Trophoblast cell (in vitro differentiated cells and primary cell): Measurements from ENCODE around the gene NTSR2.

Experiments used
- DNase-seq, 2 donors: peaks; one replicate each; pipeline ENCODE4 v3.0.0-alpha.2; 2016
- H2AFZ ChIP-seq: 2 replicates; pipeline ENCODE4 v1.6.1; 2013; ENCODE audit warnings: low read length, moderate library complexity, mild to moderate bottlenecking; ENCODE audit not compliant: insufficient read depth, poor library complexity
- H2AK5ac ChIP-seq: 2 replicates; pipeline ENCODE4 v1.6.1; 2013; ENCODE audit warnings: mild to moderate bottlenecking, low read length
- H2BK120ac ChIP-seq: 2 replicates; pipeline ENCODE4 v1.6.1; 2013; ENCODE audit warnings: low read length, mild to moderate bottlenecking, moderate library complexity; ENCODE audit not compliant: insufficient read depth, poor library complexity
- H2BK12ac ChIP-seq: 2 replicates; pipeline ENCODE4 v1.6.1; 2013; ENCODE audit warnings: mild to moderate bottlenecking, low read length, moderate library complexity
- H2BK5ac ChIP-seq: 2 replicates; pipeline ENCODE4 v1.6.1; 2013; ENCODE audit warnings: low read length, low read depth, moderate library complexity, mild to moderate bottlenecking; ENCODE audit not compliant: poor library complexity
- H3K14ac ChIP-seq: 2 replicates; pipeline ENCODE4 v1.6.1; 2013; ENCODE audit warnings: mild to moderate bottlenecking, low read length
- H3K18ac ChIP-seq: 2 replicates; pipeline ENCODE4 v1.6.1; 2013; ENCODE audit warnings: mild to moderate bottlenecking, low read length
- H3K23ac ChIP-seq: 2 replicates; pipeline ENCODE4 v1.6.1; 2013; ENCODE audit warnings: low read length
- H3K27ac ChIP-seq: 2 replicates; pipeline ENCODE4 v1.5.1; 2013; ENCODE audit warnings: low read depth, mild to moderate bottlenecking, inconsistent platforms, low read length, moderate library complexity
- H3K27me3 ChIP-seq: 2 replicates; pipeline ENCODE4 v1.6.1; 2013; ENCODE audit warnings: inconsistent platforms, mild to moderate bottlenecking, low read length, moderate library complexity; ENCODE audit not compliant: insufficient read depth
- H3K36me3 ChIP-seq, 2 experiments: 1 replicate in 1 of 2; 2 replicates in 1 of 2; pipeline ENCODE4 v1.6.1; 2013; ENCODE audit warnings: low read length in 2 of 2, mild to moderate bottlenecking in 2 of 2, moderate library complexity in 1 of 2; ENCODE audit not compliant: insufficient read depth in 2 of 2, control insufficient read depth in 1 of 2
- H3K4ac ChIP-seq: 2 replicates; pipeline ENCODE4 v1.6.1; 2013; ENCODE audit warnings: low read depth, mild to moderate bottlenecking, low read length, moderate library complexity
- H3K4me1 ChIP-seq, 2 experiments: 1 replicate in 1 of 2; 2 replicates in 1 of 2; pipeline ENCODE4 v1.6.1; 2013; ENCODE audit warnings: low read length in 2 of 2, mild to moderate bottlenecking in 2 of 2, moderate library complexity in 1 of 2; ENCODE audit not compliant: insufficient read depth in 2 of 2, control insufficient read depth in 1 of 2
- H3K4me2 ChIP-seq: 2 replicates; pipeline ENCODE4 v1.6.1; 2013; ENCODE audit warnings: inconsistent platforms, mild to moderate bottlenecking, low read length, moderate library complexity
- H3K4me3 ChIP-seq: 2 replicates; pipeline ENCODE4 v1.5.1; 2013; ENCODE audit warnings: mild to moderate bottlenecking, low read depth, low read length, inconsistent platforms
- H3K79me1 ChIP-seq: one replicate; pipeline ENCODE4 v1.6.1; 2013; ENCODE audit warnings: low read length
- H3K79me2 ChIP-seq: 2 replicates; pipeline ENCODE4 v1.6.1; 2013; ENCODE audit warnings: low read length, mild to moderate bottlenecking; ENCODE audit not compliant: control insufficient read depth, insufficient read depth, poor library complexity
- H3K9ac ChIP-seq: 2 replicates; pipeline ENCODE4 v1.6.1; 2013; ENCODE audit warnings: mild to moderate bottlenecking, low read length
- H3K9me3 ChIP-seq: 2 replicates; pipeline ENCODE4 v1.6.1; 2013; ENCODE audit warnings: low read depth, mild to moderate bottlenecking, control low read depth, inconsistent platforms, low read length; ENCODE audit not compliant: insufficient read depth
- H4K12ac ChIP-seq: 2 replicates; pipeline ENCODE4 v1.6.1; 2013; ENCODE audit warnings: low read depth, mild to moderate bottlenecking, low read length, moderate library complexity
- H4K8ac ChIP-seq: 2 replicates; pipeline ENCODE4 v1.6.1; 2013; ENCODE audit warnings: low read depth, mild to moderate bottlenecking, low read length, moderate library complexity
- H4K91ac ChIP-seq: one replicate; pipeline ENCODE4 v1.6.1; 2013; ENCODE audit warnings: low read depth, mild to moderate bottlenecking, low read length, moderate library complexity
- WGBS: extraction: QIAGEN DNeasy Blood & Tissue Kit; methylation state at CpG from one replicate; pipeline ENCODE4 v1.1.7; 2013; ENCODE audit warnings: missing lambda C conversion rate; ENCODE audit not compliant: insufficient read length, insufficient coverage; ENCODE audit errors: extremely low coverage; 5-methylcytosine and 5-hydroxymethylcytosine counted together

NTSR2 gene

DNA sequence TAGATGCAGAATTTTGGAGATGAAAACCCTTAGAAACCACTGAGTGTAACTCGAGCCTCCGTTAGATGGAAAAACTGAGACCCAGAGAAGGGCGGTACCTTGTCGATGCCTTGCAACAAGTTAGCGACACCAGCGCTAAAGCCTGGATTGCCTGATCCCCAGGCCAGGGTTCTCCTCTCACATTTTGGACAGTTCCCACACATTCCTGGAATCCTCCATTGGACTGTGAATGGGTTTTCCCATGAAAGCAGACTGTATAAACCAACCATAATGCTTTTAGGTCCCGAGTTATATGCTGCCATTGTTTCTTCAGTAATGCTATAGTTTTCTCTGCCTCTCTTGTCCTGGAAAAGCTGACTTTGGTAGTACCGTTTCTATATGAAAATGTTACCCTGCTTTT is 39.3 kb upstream of the NTSR2 start:
- Histone ChIP-seq H3K4me1 (no peaks in the 10 kb centered on the region), H4K12ac (no peak overlapping the region), H3K4me2 (no peak overlapping the region), H4K91ac (no peak overlapping the region), H3K4ac (no peak overlapping the region), H2BK120ac (no peak overlapping the region), H3K23ac (no peak overlapping the region), H3K27ac (no peak overlapping the region), H3K14ac (no peak overlapping the region), H3K9me3 (no peaks in the 10 kb centered on the region), H3K4me3 (no peak overlapping the region), H3K27me3 (no peaks in the 10 kb centered on the region), H4K8ac (no peak overlapping the region), H2BK12ac (no peak overlapping the region), H3K79me2 (no peaks in the 10 kb centered on the region), H3K9ac (no peak overlapping the region), H2AFZ (no peak overlapping the region), H2BK5ac (no peak overlapping the region), H3K18ac (no peak overlapping the region), H3K79me1 (no peaks in the 10 kb centered on the region), H2AK5ac (no peak overlapping the region), H3K36me3 (no peaks in the 10 kb centered on the region)
- DNase-seq = no peak
- WGBS = no CpG with 5 or more reads among the region's 8 CpGs

DNA sequence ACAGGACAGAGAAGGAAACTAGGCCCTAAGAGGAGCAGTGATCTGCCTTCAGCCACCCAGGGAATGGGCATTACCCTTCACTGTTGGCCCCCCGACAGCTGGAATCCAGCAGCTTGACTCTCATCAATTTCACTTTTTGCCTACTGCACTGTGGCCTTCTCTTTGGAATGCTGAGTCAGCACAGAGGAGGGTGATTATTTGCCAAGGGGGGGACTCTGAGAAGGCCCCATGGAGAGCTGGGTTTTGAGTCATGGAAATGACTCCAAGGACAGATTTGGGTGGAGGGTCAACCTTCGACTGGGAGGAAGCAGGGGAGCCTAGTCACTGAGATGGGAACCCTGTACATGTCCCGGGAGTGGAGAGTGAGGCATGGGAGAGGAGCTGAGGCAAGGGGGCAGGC is 38.1 kb upstream of the NTSR2 start:
- Histone ChIP-seq H3K4ac (no peak overlapping the region), H2AK5ac (no peak overlapping the region), H3K79me2 (no peaks in the 10 kb centered on the region), H2BK12ac (no peak overlapping the region), H3K4me3 (no peak overlapping the region), H3K9ac (no peak overlapping the region), H4K12ac (no peak overlapping the region), H4K8ac (no peak overlapping the region), H2AFZ (no peak overlapping the region), H3K18ac (no peak overlapping the region), H3K27ac (no peak overlapping the region), H3K14ac (no peak overlapping the region), H3K79me1 (no peaks in the 10 kb centered on the region), H2BK5ac (no peak overlapping the region), H3K36me3 (no peaks in the 10 kb centered on the region), H3K4me1 (no peaks in the 10 kb centered on the region), H4K91ac (no peak overlapping the region), H3K4me2 (no peak overlapping the region), H3K27me3 (no peaks in the 10 kb centered on the region), H2BK120ac (no peak overlapping the region), H3K9me3 (no peaks in the 10 kb centered on the region), H3K23ac (no peak overlapping the region)
- no peak for DNase-seq
- WGBS = no CpG with 5 or more reads among the region's 3 CpGs

DNA sequence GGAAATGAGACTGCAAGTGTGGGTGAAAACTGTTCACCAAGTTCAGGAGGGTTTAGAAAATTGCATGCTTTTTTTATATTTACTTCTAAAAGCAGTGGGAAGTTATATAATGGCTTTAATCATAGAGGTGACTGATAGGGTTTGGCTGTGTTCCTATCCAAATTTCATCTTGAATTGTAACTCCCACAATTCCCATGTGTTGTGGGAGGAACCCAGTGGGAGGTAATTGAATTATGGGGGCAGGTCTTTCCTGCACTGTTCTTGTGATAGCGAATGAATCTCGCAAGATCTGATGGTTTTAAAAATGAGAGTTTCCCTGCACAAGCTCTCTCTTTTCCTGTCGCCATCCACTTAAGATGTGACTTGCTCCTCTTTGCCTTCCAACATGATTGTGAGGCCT is 35.7 kb upstream of the NTSR2 start:
- Histone ChIP-seq H3K4me2 (no peak overlapping the region), H2AK5ac (no peak overlapping the region), H3K14ac (no peak overlapping the region), H4K91ac (no peak overlapping the region), H3K27ac (no peak overlapping the region), H3K23ac (no peak overlapping the region), H3K4me1 (no peaks in the 10 kb centered on the region), H3K79me1 (no peaks in the 10 kb centered on the region), H3K79me2 (no peaks in the 10 kb centered on the region), H4K12ac (no peak overlapping the region), H2BK120ac (no peak overlapping the region), H3K18ac (no peak overlapping the region), H3K27me3 (no peaks in the 10 kb centered on the region), H2AFZ (no peak overlapping the region), H2BK12ac (no peak overlapping the region), H3K36me3 (no peaks in the 10 kb centered on the region), H4K8ac (no peak overlapping the region), H2BK5ac (no peak overlapping the region), H3K9ac (no peak overlapping the region), H3K4ac (no peak overlapping the region), H3K9me3 (no peaks in the 10 kb centered on the region), H3K4me3 (no peak overlapping the region)
- no CpG with 5 or more reads among the region's 3 CpGs for WGBS
- no peak for DNase-seq

DNA sequence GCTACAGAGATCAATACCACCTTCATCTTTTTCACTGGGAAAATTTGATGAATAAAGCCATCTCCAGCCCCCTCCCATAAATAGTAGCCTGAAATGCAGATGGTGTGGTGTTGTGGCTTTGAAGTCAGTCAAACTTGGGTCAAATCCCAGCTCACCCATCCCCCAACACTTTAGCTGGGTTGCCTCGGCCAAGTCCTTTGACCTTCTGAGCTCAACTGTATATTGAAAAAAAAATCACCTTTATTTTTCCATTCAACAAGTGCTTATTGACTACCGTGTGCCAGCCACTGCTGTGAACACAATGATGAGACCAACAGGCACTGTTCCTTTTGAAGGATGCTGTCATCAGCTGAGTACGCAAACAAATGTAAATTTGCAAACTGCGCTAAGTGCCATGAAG is 35.1 kb upstream of the NTSR2 start:
- H3K9me3 ChIP-seq = no peaks in the 10 kb centered on the region
- H3K23ac ChIP-seq = no peak overlapping the region
- no peak overlapping the region for H2AK5ac ChIP-seq
- H2BK120ac ChIP-seq = no peak overlapping the region
- DNase-seq = no peak
- H3K36me3 ChIP-seq = no peaks in the 10 kb centered on the region
- no peaks in the 10 kb centered on the region for H3K79me1 ChIP-seq
- no peak overlapping the region for H3K27ac ChIP-seq
- WGBS = no CpG with 5 or more reads among the region's 4 CpGs
- H2BK12ac ChIP-seq = no peak overlapping the region
- H3K4me2 ChIP-seq = no peak overlapping the region
- H2BK5ac ChIP-seq = no peak overlapping the region
- H2AFZ ChIP-seq = no peak overlapping the region
- H3K18ac ChIP-seq = no peak overlapping the region
- H3K27me3 ChIP-seq = no peaks in the 10 kb centered on the region
- no peak overlapping the region for H4K91ac ChIP-seq
- no peaks in the 10 kb centered on the region for H3K79me2 ChIP-seq
- H3K9ac ChIP-seq = no peak overlapping the region
- no peak overlapping the region for H3K14ac ChIP-seq
- no peak overlapping the region for H3K4ac ChIP-seq
- H4K8ac ChIP-seq = no peak overlapping the region
- H4K12ac ChIP-seq = no peak overlapping the region
- H3K4me1 ChIP-seq = no peaks in the 10 kb centered on the region
- no peak overlapping the region for H3K4me3 ChIP-seq
